ENCODE measurements around the gene GAS1. TPM values are rescaled to one million over a fixed set of nuclear protein-coding genes. Genes with fewer than 3 reads are reported as not detected.
A peak's percentile ranks its signal among the peaks of the same experiment; 100 is the strongest.

GAS1 gene
- 0.07 TPM for total RNA-seq (2021; ENCODE audit: unreplicated experiment)
- polyA plus RNA-seq (2012), result not detected in 2 replicates
- Bru-seq, nascent RNA, result not detected
- BruChase-seq, experiment 1, labeled RNA remaining after a 6-hour chase, result not detected
- not detected for BruChase-seq, experiment 2, labeled RNA remaining after a 2-hour chase
- long read RNA-seq, result 0 reads

DNA sequence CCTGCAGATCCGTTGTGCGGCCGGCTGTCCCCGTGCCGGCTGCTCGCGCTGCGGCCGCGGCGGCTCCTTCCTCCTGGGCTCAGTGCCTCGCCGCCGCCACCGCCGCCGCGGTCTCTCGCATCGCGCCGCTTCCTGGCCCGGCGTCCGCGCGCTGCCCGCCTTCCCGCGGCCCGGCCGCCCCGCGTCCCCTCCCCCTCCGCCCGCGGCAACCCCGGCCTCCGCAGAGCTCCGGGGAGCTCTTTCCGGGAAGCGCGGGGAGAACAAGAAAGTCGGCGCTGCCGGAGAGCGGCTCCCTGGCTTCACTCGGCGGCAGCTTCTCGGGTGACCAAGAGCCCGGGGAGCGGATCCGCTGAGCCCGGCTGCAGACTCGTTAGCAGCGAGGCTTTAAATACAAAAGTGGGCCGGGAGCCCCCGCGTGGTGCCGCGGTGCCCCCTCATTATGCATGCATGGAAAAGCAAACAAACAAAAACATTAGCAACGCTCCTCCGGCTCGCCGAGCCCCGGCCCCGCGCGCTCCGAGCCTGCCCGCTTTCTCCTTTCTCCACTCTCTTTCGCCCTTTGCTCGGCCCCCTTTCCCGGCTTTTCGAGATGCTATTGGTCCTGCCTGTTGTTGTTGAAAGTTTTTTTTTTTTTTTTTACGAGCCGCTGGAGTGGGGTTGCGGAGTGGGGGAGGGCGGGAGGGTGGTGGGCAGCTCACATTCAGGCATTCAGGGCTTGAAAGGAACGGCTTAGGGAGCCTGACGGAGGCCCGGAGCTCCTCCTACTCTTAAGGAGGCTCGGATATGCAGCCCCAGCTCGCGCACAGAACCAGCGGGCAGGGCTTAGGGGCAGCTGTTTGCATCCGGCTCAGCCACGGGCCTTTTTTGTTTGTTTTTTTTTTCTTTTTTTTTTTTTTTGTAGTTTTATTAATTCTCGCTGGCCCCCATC lies at the start of gene GAS1:
Gene GAS1, minus strand, starts transcription at position 361 of the 928 bp plus-strand sequence. CDS start 727 bp downstream, outside the sequence.
- peak within 1 kb of the TSS; percentile 47 to 57 for H3K4me3 ChIP-seq (replicated peaks in 1 of 2; ENCODE audit: low read depth in 1 of 2, low read length in 2 of 2)
- BruUV-seq (replicated peaks), result no TSS peak
- H3K79me2 ChIP-seq (ENCODE audit: insufficient read depth, low read length), result no peaks in the 10 kb centered on the region
- H2AFZ ChIP-seq (ENCODE audit: low read depth, low read length, poor library complexity, severe bottlenecking), result peak within 1 kb of the TSS; percentile 16
- H3K4me1 ChIP-seq (ENCODE audit: control insufficient read depth in 1 of 2, insufficient read depth in 2 of 2, low read length in 2 of 2), result peaks cover 7 to 16% of the 10 kb centered on the region in 2 experiments; a peak in 2 of 4 replicates
- H3K9ac ChIP-seq (ENCODE audit: low read length), result no peak within 1 kb of the TSS
- peak; percentile 83 for ATAC-seq
- no peaks in the 10 kb centered on the region; the same call in 1 of the 2 replicates for H4K20me1 ChIP-seq (ENCODE audit: insufficient read depth)
- no peak within 1 kb of the TSS for H3K27ac ChIP-seq (ENCODE audit: low read depth, low read length)
- H3K4me2 ChIP-seq (ENCODE audit: low read length), result peak within 1 kb of the TSS; percentile 86
- DNase-seq (ENCODE audit: low read depth, low spot score), result peak; percentile 41
- H3K27me3 ChIP-seq (ENCODE audit: insufficient read depth, low read length), result peaks cover 30% of the 10 kb centered on the region
- RAD21 ChIA-PET (ENCODE audit: low non-redundant PET in 1 of 2, low total read pairs in 2 of 2, uncharacterized antibody in 2 of 2, unreplicated experiment in 2 of 2), result interaction anchor here in 1 of 2 experiments (0.7 kb wide), 1 partner anchor 443 kb away, joined by 5 read pairs; no protein-coding TSS in a partner anchor
- POLR2A ChIA-PET, result interaction anchor here (1.3 kb wide), 1 partner anchor 13 kb away, joined by 3 read pairs; no protein-coding TSS in a partner anchor
- H3K36me3 ChIP-seq (ENCODE audit: control insufficient read depth in 1 of 2, insufficient read depth in 2 of 2, low read length in 2 of 2), result no peaks in the 10 kb centered on the region
- peak; percentile 74; the same call in 1 of the 2 replicates for TF ChIP-seq EZH2phosphoT487 (IDR thresholded peaks at IDR 0.05; ENCODE audit: borderline replicate concordance)
- TF ChIP-seq CEBPB (IDR thresholded peaks at IDR 0.05; ENCODE audit: low read depth), result no peak
- no peaks in the 10 kb centered on the region for H3K9me3 ChIP-seq (ENCODE audit: control insufficient read depth in 1 of 2, insufficient read depth in 1 of 2, low read depth in 1 of 2, low read length in 2 of 2)
- H3K9me2 ChIP-seq (ENCODE audit: insufficient read depth), result no peaks in the 10 kb centered on the region
- CTCF ChIA-PET, result interaction anchor here (0.7 to 2.6 kb wide), 8 partner anchors 8 to 533 kb away, joined by 3 to 11 read pairs (median 4); no protein-coding TSS in a partner anchor
- intact Hi-C loops (cut with micrococcal nuclease), result no loop called here

DNA sequence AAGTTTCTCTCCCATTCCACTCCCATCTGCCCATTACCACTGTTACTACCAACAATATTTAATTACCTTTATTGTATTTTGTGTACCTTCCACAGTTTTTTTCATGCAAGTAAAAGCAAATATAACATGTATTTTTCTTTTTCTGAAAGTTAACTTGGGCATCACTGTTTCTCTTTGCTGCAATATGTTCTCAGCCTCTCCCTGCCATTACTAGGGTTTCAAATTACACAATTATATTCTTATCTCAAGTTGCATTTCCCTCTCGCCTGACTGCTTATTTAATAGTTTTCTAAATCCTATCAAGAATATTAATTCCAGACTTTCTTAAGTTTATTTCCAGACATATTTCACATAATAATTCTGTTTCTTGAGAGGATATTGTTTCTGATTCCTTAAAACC lies 46.9 kb upstream of the GAS1 start:
- peaks cover 8% of the 10 kb centered on the region for H3K27me3 ChIP-seq (ENCODE audit: insufficient read depth, low read length)
- POLR2A ChIA-PET, result no interaction called here
- RAD21 ChIA-PET (ENCODE audit: low non-redundant PET in 1 of 2, low total read pairs in 2 of 2, uncharacterized antibody in 2 of 2, unreplicated experiment in 2 of 2), result no interaction called here
- no peaks in the 10 kb centered on the region for H4K20me1 ChIP-seq (ENCODE audit: insufficient read depth)
- no peaks in the 10 kb centered on the region for H3K36me3 ChIP-seq (ENCODE audit: control insufficient read depth in 1 of 2, insufficient read depth in 2 of 2, low read length in 2 of 2)
- DNase-seq (ENCODE audit: low read depth, low spot score), result no peak
- H3K9me2 ChIP-seq (ENCODE audit: insufficient read depth), result no peaks in the 10 kb centered on the region
- ATAC-seq, result no peak
- no TSS peak for BruUV-seq (replicated peaks)
- no peaks in the 10 kb centered on the region for H3K79me2 ChIP-seq (ENCODE audit: insufficient read depth, low read length)
- CTCF ChIA-PET, result no interaction called here
- intact Hi-C loops (cut with micrococcal nuclease), result no loop called here
- H2AFZ ChIP-seq (ENCODE audit: low read depth, low read length, poor library complexity, severe bottlenecking), result no peak overlapping the region
- H3K4me2 ChIP-seq (ENCODE audit: low read length), result no peak overlapping the region
- no peaks in the 10 kb centered on the region for H3K4me1 ChIP-seq (ENCODE audit: control insufficient read depth in 1 of 2, insufficient read depth in 2 of 2, low read length in 2 of 2)
- no peak overlapping the region for H3K27ac ChIP-seq (ENCODE audit: low read depth, low read length)
- no peak overlapping the region for H3K9ac ChIP-seq (ENCODE audit: low read length)
- no peak overlapping the region for H3K4me3 ChIP-seq (replicated peaks in 1 of 2; ENCODE audit: low read depth in 1 of 2, low read length in 2 of 2)
- no peaks in the 10 kb centered on the region for H3K9me3 ChIP-seq (ENCODE audit: control insufficient read depth in 1 of 2, insufficient read depth in 1 of 2, low read depth in 1 of 2, low read length in 2 of 2)
- TF ChIP-seq POLR2AphosphoS5 (IDR thresholded peaks at IDR 0.05; ENCODE audit: low read depth, low read length) (no peak), EZH2 (IDR thresholded peaks at IDR 0.05) (no peak), TCF7L2 (IDR thresholded peaks at IDR 0.05; ENCODE audit: borderline replicate concordance, extremely low read depth, insufficient read depth, insufficient read length) (no peak), CEBPB (IDR thresholded peaks at IDR 0.05; ENCODE audit: low read depth) (no peak), JUND (IDR thresholded peaks at IDR 0.05) (no peak), EGR1 (IDR thresholded peaks at IDR 0.05; ENCODE audit: low read depth) (no peak), FOSL1 (IDR thresholded peaks at IDR 0.05; ENCODE audit: low read depth) (no peak), ZNF274 (IDR thresholded peaks at IDR 0.05; ENCODE audit: low read depth, low read length) (no peak), RAD21 (IDR thresholded peaks at IDR 0.05; ENCODE audit: low read depth) (no peak)
- TF ChIP-seq, protein P1, sequence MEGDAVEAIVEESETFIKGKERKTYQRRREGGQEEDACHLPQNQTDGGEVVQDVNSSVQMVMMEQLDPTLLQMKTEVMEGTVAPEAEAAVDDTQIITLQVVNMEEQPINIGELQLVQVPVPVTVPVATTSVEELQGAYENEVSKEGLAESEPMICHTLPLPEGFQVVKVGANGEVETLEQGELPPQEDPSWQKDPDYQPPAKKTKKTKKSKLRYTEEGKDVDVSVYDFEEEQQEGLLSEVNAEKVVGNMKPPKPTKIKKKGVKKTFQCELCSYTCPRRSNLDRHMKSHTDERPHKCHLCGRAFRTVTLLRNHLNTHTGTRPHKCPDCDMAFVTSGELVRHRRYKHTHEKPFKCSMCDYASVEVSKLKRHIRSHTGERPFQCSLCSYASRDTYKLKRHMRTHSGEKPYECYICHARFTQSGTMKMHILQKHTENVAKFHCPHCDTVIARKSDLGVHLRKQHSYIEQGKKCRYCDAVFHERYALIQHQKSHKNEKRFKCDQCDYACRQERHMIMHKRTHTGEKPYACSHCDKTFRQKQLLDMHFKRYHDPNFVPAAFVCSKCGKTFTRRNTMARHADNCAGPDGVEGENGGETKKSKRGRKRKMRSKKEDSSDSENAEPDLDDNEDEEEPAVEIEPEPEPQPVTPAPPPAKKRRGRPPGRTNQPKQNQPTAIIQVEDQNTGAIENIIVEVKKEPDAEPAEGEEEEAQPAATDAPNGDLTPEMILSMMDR (IDR thresholded peaks at IDR 0.05 in 2 of 3, conservative IDR thresholded peaks at IDR 0.05 in 1 of 3; ENCODE audit: borderline replicate concordance in 1 of 3, insufficient read depth in 1 of 3, low read depth in 2 of 3, low read length in 2 of 3), result no peak
- TF ChIP-seq, protein P2, sequence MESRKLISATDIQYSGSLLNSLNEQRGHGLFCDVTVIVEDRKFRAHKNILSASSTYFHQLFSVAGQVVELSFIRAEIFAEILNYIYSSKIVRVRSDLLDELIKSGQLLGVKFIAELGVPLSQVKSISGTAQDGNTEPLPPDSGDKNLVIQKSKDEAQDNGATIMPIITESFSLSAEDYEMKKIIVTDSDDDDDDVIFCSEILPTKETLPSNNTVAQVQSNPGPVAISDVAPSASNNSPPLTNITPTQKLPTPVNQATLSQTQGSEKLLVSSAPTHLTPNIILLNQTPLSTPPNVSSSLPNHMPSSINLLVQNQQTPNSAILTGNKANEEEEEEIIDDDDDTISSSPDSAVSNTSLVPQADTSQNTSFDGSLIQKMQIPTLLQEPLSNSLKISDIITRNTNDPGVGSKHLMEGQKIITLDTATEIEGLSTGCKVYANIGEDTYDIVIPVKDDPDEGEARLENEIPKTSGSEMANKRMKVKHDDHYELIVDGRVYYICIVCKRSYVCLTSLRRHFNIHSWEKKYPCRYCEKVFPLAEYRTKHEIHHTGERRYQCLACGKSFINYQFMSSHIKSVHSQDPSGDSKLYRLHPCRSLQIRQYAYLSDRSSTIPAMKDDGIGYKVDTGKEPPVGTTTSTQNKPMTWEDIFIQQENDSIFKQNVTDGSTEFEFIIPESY (IDR thresholded peaks at IDR 0.05; ENCODE audit: extremely low read depth, insufficient replicate concordance, low read length), result no peak
- TF ChIP-seq, protein P3, sequence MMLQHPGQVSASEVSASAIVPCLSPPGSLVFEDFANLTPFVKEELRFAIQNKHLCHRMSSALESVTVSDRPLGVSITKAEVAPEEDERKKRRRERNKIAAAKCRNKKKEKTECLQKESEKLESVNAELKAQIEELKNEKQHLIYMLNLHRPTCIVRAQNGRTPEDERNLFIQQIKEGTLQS (IDR thresholded peaks at IDR 0.05), result no peak

Measured in HCT116 (cell line).